ENCODE results near the gene ROBO1.

ROBO1 gene

GRCh38 chr3:78605178-78605577, 1162.6 kb downstream of the ROBO1 start:
- no peaks in the 10 kb centered on the region for H3K36me3 Mint-ChIP-seq (ENCODE audit: low read depth)
- H3K27ac Mint-ChIP-seq = no peak overlapping the region

DNA sequence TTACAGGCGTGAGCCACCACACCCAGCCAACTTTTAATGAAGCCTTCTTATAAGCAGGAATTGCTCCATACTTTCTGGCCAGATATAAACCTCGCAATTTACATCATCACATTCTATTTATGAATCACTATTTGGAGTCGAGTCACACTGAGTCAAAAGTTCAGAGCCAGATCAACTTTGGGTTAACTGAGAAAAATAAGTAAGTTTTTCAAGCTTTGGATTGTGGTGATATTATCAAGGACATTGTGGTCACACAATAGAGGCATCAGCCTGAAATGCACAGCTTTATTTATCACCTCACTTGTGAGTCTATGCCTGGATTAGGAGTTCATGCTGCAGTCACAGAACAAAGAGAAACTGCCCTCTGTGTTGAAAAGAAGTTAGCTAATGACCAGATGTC, 1163.5 kb downstream of the ROBO1 start:
- H3K4me3 Mint-ChIP-seq = no peak overlapping the region
- H3K27ac Mint-ChIP-seq = no peak overlapping the region
- no peaks in the 10 kb centered on the region for H3K36me3 Mint-ChIP-seq (ENCODE audit: low read depth)
- no peak for DNase-seq
- H3K9me3 Mint-ChIP-seq = peaks cover 4% of the 10 kb centered on the region
- no peaks in the 10 kb centered on the region for H3K27me3 Mint-ChIP-seq
- H3K4me1 Mint-ChIP-seq (ENCODE audit: low read depth) = no peaks in the 10 kb centered on the region

More at GRCh38 chr3:78605178-78605577, 1162.6 kb downstream of the ROBO1 start:
- DNase-seq = no peak
- Mint-ChIP-seq H3K4me3 (no peak overlapping the region), H3K9me3 (peaks cover 4% of the 10 kb centered on the region), H3K4me1 (ENCODE audit: low read depth) (no peaks in the 10 kb centered on the region), H3K27me3 (no peaks in the 10 kb centered on the region)

DNA sequence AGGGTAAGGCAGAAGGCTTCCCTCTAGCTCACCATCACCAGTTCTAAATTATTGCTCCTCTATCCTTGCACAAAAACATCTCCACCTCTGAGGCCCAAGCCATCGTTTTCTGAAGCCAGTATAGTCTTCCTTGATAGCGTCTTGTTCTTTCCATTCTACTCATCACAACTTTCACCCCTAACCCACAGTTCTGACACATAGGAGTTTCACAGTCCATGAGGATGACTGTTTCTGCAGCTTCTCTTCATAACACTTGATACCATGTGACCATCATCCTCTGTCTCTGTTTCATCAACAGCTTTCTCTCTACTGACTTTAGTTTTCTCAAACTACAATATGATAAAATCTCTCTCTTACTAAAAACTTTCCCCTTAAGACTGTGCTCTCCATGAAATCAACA, 1166.5 kb downstream of the ROBO1 start:
- Mint-ChIP-seq H3K36me3 (ENCODE audit: low read depth) (no peaks in the 10 kb centered on the region), H3K9me3 (peaks cover 4% of the 10 kb centered on the region), H3K4me1 (ENCODE audit: low read depth) (no peaks in the 10 kb centered on the region), H3K27ac (no peak overlapping the region), H3K4me3 (no peak overlapping the region), H3K27me3 (no peaks in the 10 kb centered on the region)
- no peak for DNase-seq

DNA sequence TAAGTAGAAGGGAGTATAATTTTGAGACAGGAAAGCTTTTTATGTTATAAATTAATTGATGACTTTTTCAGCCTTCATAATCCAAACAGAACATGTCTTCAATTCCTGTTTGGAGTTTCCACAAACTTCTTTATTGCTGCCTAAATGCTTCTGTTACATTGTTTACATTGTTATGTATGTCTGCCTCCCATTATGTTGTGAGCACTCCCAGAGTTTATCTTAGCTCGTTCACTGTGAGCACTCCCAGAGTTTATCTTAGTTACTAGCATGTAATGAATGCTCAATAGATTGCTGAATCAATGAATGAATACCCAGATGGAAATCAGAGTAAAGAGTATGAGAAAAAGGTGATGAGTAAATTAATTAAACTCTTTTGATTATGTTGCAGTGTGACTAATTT, 1178.0 kb downstream of the ROBO1 start:
- no peaks in the 10 kb centered on the region for H3K4me1 Mint-ChIP-seq (ENCODE audit: low read depth)
- no peak overlapping the region for H3K4me3 Mint-ChIP-seq
- DNase-seq = no peak
- no peaks in the 10 kb centered on the region for H3K36me3 Mint-ChIP-seq (ENCODE audit: low read depth)
- no peaks in the 10 kb centered on the region for H3K27me3 Mint-ChIP-seq
- H3K9me3 Mint-ChIP-seq = peaks cover 8% of the 10 kb centered on the region
- no peak overlapping the region for H3K27ac Mint-ChIP-seq

- H3K9me3 Mint-ChIP-seq = peaks cover 10% of the 10 kb centered on the region
- no peak overlapping the region for H3K4me3 Mint-ChIP-seq
- H3K36me3 Mint-ChIP-seq (ENCODE audit: low read depth) = no peaks in the 10 kb centered on the region
- H3K27ac Mint-ChIP-seq = no peak overlapping the region
- no peaks in the 10 kb centered on the region for H3K27me3 Mint-ChIP-seq
- DNase-seq = no peak
- H3K4me1 Mint-ChIP-seq (ENCODE audit: low read depth) = no peaks in the 10 kb centered on the region
Observed at GRCh38 chr3:78588906-78589621, 1178.7 kb downstream of the ROBO1 start.

GRCh38 chr3:78580681-78581080, 1187.1 kb downstream of the ROBO1 start:
- DNase-seq = no peak
- Mint-ChIP-seq H3K27me3 (no peaks in the 10 kb centered on the region), H3K4me3 (no peak overlapping the region), H3K36me3 (ENCODE audit: low read depth) (no peaks in the 10 kb centered on the region), H3K4me1 (ENCODE audit: low read depth) (no peaks in the 10 kb centered on the region), H3K27ac (no peak overlapping the region), H3K9me3 (peaks cover 10% of the 10 kb centered on the region)

DNA sequence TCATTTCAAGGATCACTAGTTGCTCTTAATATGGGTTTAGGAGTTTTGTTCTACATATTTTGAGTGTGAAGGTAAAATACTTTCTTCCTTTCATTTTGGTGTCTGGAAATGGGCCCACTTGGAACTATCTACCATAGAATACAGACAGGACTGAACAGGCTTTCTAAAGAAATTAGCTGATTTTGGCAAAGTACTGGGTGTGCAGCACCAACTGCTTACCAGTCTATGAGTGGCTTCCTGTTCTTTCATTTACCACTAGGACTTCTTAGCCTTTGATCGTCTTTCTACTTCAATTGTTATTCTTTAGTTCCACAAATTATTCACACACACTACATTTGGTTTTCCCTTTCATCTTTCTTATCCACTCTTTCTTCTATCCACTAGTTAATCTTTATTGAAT, 1196.3 kb downstream of the ROBO1 start:
- H3K4me3 Mint-ChIP-seq = no peak overlapping the region

DNA sequence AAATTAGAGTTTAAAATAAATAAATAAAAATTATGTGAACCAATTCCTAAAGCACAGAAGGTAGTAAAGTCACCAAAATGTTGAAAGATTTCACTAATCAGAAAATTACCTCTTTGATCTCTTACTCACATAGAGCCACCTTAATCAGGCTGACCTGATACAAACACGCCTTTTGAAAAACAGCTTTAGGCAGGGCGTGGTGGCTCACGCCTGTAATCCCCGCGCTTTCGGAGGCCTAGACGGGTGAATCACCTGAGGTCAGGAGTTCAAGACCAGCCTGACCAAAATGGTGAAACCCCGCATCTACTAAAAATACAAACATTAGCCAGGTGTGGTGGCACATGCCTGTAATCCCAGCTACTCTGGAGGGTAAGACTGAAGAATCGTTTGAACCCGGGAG, 1197.3 kb downstream of the ROBO1 start:
- Mint-ChIP-seq H3K9me3 (no peaks in the 10 kb centered on the region), H3K27ac (no peak overlapping the region), H3K4me3 (no peak overlapping the region), H3K27me3 (no peaks in the 10 kb centered on the region), H3K36me3 (ENCODE audit: low read depth) (no peaks in the 10 kb centered on the region), H3K4me1 (ENCODE audit: low read depth) (no peaks in the 10 kb centered on the region)
- no peak for DNase-seq

More for the DNA sequence above, 1196.3 kb downstream of the ROBO1 start:
- Mint-ChIP-seq H3K9me3 (no peaks in the 10 kb centered on the region), H3K27ac (no peak overlapping the region), H3K27me3 (no peaks in the 10 kb centered on the region), H3K4me1 (ENCODE audit: low read depth) (no peaks in the 10 kb centered on the region), H3K36me3 (ENCODE audit: low read depth) (no peaks in the 10 kb centered on the region)
- DNase-seq = no peak

- DNase-seq = no peak
- no peaks in the 10 kb centered on the region for H3K27me3 Mint-ChIP-seq
- H3K4me3 Mint-ChIP-seq = no peak overlapping the region
- H3K9me3 Mint-ChIP-seq = no peaks in the 10 kb centered on the region
- H3K27ac Mint-ChIP-seq = no peak overlapping the region
- no peaks in the 10 kb centered on the region for H3K4me1 Mint-ChIP-seq (ENCODE audit: low read depth)
- H3K36me3 Mint-ChIP-seq (ENCODE audit: low read depth) = no peaks in the 10 kb centered on the region
Observed at GRCh38 chr3:78569804-78570203, 1198.0 kb downstream of the ROBO1 start.

GRCh38 chr3:78565712-78566111, 1202.1 kb downstream of the ROBO1 start:
- no peak overlapping the region for H3K27ac Mint-ChIP-seq
- no peaks in the 10 kb centered on the region for H3K36me3 Mint-ChIP-seq (ENCODE audit: low read depth)
- DNase-seq = no peak
- H3K9me3 Mint-ChIP-seq = peaks cover 11% of the 10 kb centered on the region
- no peak overlapping the region for H3K4me3 Mint-ChIP-seq
- no peaks in the 10 kb centered on the region for H3K4me1 Mint-ChIP-seq (ENCODE audit: low read depth)
- H3K27me3 Mint-ChIP-seq = no peaks in the 10 kb centered on the region

DNA sequence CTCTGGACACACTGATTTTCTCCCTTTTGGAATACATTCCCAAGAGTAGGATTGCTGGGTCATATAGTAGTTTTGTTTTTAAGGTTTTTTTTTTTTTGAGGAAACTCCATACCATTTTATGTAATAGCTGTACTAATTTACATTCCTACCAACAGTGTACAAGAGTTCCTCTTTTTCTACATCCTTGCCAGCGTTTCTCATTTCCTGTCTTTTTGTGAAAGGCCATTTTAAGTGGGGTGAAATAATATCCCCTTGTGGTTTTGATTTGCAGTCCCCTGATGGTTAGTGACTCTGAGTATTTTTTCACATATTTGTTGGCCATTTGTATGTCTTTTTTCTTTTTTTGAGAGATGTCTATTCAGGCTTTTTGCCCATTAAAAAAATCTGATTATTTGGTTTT, 1205.5 kb downstream of the ROBO1 start:
- Mint-ChIP-seq H3K4me1 (ENCODE audit: low read depth) (no peaks in the 10 kb centered on the region), H3K36me3 (ENCODE audit: low read depth) (no peaks in the 10 kb centered on the region), H3K4me3 (no peak overlapping the region), H3K27me3 (no peaks in the 10 kb centered on the region), H3K9me3 (peaks cover 15% of the 10 kb centered on the region), H3K27ac (no peak overlapping the region)
- DNase-seq = no peak

Data from activated T-cell treated with anti-CD3 and anti-CD28 coated beads, Interleukin-2, amount 50 U/mL, for 24 hours (primary cell).